Ovary (tissue), 10 donors: ENCODE results near the gene CCNK. TPM values are rescaled to one million over a fixed set of nuclear protein-coding genes. Genes with fewer than 3 reads are reported as not detected.
A peak's percentile ranks its signal among the peaks of the same experiment; 100 is the strongest.

Source experiments
- DNase-seq, 5 donors: peaks; one replicate each; pipeline ENCODE4 v3.0.0-alpha.2; 2019 to 2020
- H3K27ac ChIP-seq, 2 donors: fragments of 200-600 bp; one replicate each; pipeline versions ENCODE4 v1.5.1 to v1.8.0; 2019 to 2022
- H3K27me3 ChIP-seq: fragments of 200-600 bp; one replicate; pipeline ENCODE4 v1.8.0; 2022
- H3K36me3 ChIP-seq: fragments of 200-600 bp; sonication (generic); one replicate; pipeline ENCODE4 v1.5.1; 2019
- H3K4me1 ChIP-seq: one replicate; pipeline ENCODE4 v1.8.1; 2013; ENCODE audit warnings: mild to moderate bottlenecking, moderate library complexity; ENCODE audit not compliant: insufficient read depth
- H3K4me3 ChIP-seq: fragments of 200-600 bp; sonication (generic); one replicate; pipeline ENCODE4 v1.5.1; 2017
- H3K9me3 ChIP-seq, 2 donors: fragments of 200-600 bp in 1 of 2; sonication (generic) in 1 of 2; one replicate each; pipeline versions ENCODE4 v1.5.1 to v1.8.1; 2013 to 2019; ENCODE audit warnings: mild to moderate bottlenecking in 1 of 2, moderate library complexity in 1 of 2
- EP300 ChIP-seq: sonication (generic); formaldehyde crosslinking; IDR thresholded peaks from one replicate; pipeline ENCODE4 v1.6.1; 2017; ENCODE audit warnings: antibody characterized with exemption
- POLR2A ChIP-seq: fragments of 450-650 bp; IDR thresholded peaks from one replicate; pipeline ENCODE4 v1.6.1; 2017; ENCODE audit warnings: antibody characterized with exemption, mild to moderate bottlenecking, moderate library complexity
- WGBS, 3 donors: extraction: QIAGEN DNeasy Blood & Tissue Kit in 1 of 3; methylation state at CpG; one replicate each; pipeline versions ENCODE4 v1.1.5 to v1.1.7; 2013 to 2017; 5-methylcytosine and 5-hydroxymethylcytosine counted together
- intact Hi-C, 4 donors: fragments of 100-400 bp; cut with DNase I; formaldehyde crosslinking; loops; one replicate each; pipeline versions ENCODE4 v1.11.0 to v1.15.1; 2022 to 2023
- long read RNA-seq, 3 donors: library from polyadenylated mRNA in 2 of 3; unstranded in 2 of 3; transcript quantifications; one replicate each; pipeline ENCODE4 v2.0.0 and lab custom pipeline, GENCODE V29; 2021 to 2026
- polyA plus RNA-seq, 2 donors: library from polyadenylated mRNA; stranded (reverse); fragments of 200-250 nt in 1 of 2; fragments of 350-450 nt in 1 of 2; fragmentation: Illumina TruSeq in 1 of 2; extraction: RNeasy Lipid Tissue Mini Kit (QIAGEN cat#74804) in 1 of 2; gene quantifications; one replicate each; pipeline ENCODE4 v1.2.3, GENCODE V29; 2013 to 2014
- total RNA-seq, 7 donors: library from RNA; depleted of rRNA in 2 of 7; stranded (reverse); fragments of >200 nt in 2 of 7; fragmentation: NEBNext Ultra II Directional in 3 of 7; extraction: Animal tissue kit (Norgen Biotek cat#: 25700) in 3 of 7; gene quantifications; one replicate each; pipeline versions ENCODE4 v1.1.0 to v1.2.4, GENCODE V29; 2016 to 2023
- TF ChIP-seq, protein P1 (sequence below), 3 donors: fragments of 450-650 bp in 2 of 3; fragments of 200-600 bp in 1 of 3; IDR thresholded peaks; one replicate each; pipeline versions ENCODE4 v1.5.1 to v1.8.0; 2016 to 2022; ENCODE audit warnings: antibody characterized with exemption in 3 of 3, mild to moderate bottlenecking in 1 of 3
- donor health status: DM: no; HTN: no; CAD: no; lungs with moderate emphysema.
- donor health status: DM: no; HTN: no; CAD: no.
- donor health status: Bipolar disorder and iron deficiency.
- donor health status: DM: yes; HTN: yes; CAD: no.
- donor health status: DM: no; HTN: no; CAD: no.
- donor health status: DM: yes; HTN: yes; CAD: no.

Gene CCNK
- 10 to 100 TPM; 22.9 to 50.6 (median 46.8) TPM for total RNA-seq
- polyA plus RNA-seq: 10 to 100 TPM; 17.3 to 60.0 TPM
- long read RNA-seq, donor 1, partial matches to known transcripts: 0 of 10 reads
- long read RNA-seq, donor 1, other reads (novel, unspliced or antisense): 10 of 10 reads
- long read RNA-seq, donor 2, transcript CCNK-201 (11 exons, 3,524 nt): major isoform, 17 of 120 reads
- long read RNA-seq, donor 2, partial matches to known transcripts: 98 of 120 reads
- long read RNA-seq, donor 2, other reads (novel, unspliced or antisense): 0 of 120 reads
- long read RNA-seq, donor 3, partial matches to known transcripts: 0 of 5 reads
- long read RNA-seq, donor 3, other reads (novel, unspliced or antisense): 5 of 5 reads

DNA sequence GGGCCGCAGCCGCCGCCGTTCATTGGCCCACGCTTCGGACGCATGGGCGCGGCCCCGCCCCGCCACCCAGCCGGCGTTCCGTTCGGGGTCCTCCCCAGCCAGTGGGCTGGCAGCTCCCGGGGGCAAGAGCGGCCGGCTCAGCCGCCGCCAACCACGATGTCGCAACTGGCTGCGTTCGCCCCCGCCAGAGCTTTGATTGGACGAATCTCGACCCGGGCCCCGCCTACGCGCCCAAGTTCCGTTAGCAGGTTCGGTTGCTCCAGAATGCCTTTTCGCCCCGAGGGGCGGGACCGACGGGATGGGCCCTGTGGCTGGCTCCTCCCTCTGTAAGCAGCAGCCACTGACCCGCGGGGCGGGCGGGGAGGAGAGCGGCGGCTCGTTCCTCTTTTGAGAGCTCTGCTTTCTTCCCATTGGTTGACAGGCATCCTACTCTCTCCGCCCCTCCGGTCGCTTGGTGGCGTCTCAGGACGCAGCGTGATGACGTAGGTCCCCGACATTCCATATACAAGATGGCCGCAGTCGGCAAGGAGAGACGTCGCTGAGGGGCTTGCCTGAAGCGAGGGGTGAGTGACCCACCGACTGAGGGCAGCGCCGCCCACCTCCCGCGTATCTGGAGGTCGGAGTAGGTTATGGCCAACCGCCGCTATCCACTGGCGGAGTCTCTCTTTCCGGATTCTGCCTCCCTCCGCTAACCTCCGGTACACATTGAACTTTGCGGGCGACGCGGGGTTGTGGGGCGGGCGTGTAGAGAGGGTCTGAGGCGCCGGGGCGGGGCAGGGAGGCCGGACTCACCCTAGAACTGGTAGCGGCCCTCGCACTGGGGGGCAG, at the start of gene CCNK:
CCNK (plus strand) TSS at position 493 of the 828 bp plus-strand sequence. CDS start 11,269 bp downstream, outside the sequence.
- intact Hi-C loops: no loop called here
- Histone ChIP-seq H3K36me3 (no peaks in the 10 kb centered on the region), H3K4me3 (peak within 1 kb of the TSS; percentile 90), H3K9me3 (no peaks in the 10 kb centered on the region), H3K4me1 (peaks cover 8% of the 10 kb centered on the region), H3K27me3 (no peaks in the 10 kb centered on the region), H3K27ac (peak within 1 kb of the TSS; percentile 56 to 84)
- 0 to 1% (median 0%) methylated on average over 59 to 82 of the region's 82 CpGs for WGBS, 3 donors
- peak; percentile 100 for DNase-seq
- TF ChIP-seq, protein P1, sequence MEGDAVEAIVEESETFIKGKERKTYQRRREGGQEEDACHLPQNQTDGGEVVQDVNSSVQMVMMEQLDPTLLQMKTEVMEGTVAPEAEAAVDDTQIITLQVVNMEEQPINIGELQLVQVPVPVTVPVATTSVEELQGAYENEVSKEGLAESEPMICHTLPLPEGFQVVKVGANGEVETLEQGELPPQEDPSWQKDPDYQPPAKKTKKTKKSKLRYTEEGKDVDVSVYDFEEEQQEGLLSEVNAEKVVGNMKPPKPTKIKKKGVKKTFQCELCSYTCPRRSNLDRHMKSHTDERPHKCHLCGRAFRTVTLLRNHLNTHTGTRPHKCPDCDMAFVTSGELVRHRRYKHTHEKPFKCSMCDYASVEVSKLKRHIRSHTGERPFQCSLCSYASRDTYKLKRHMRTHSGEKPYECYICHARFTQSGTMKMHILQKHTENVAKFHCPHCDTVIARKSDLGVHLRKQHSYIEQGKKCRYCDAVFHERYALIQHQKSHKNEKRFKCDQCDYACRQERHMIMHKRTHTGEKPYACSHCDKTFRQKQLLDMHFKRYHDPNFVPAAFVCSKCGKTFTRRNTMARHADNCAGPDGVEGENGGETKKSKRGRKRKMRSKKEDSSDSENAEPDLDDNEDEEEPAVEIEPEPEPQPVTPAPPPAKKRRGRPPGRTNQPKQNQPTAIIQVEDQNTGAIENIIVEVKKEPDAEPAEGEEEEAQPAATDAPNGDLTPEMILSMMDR (IDR thresholded peaks at IDR 0.05): no peak
- TF ChIP-seq POLR2A (peak; percentile 98), EP300 (peak; percentile 40)

DNA sequence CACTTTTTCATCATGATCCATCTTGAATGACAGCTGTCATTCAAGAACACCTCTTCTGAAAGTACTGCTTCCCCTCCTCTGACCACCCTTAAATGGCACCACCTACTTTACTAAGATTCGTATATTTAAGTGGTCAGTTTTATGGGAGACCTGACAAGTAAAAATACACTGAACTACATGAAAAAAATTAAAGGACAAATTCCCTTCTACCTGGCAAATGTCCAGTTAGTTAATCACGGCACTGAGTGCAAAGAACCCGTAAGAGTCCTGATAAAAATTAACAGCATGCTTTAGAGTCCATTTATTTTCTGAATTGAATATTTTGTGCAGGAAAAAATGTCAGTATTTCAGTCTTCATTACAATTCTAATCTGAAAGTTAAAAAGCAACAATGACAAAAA, 49.2 kb upstream of the CCNK start:
- WGBS, 3 donors: 10 to 16% (median 11%) methylated on average over 3 of the region's 3 CpGs

DNA sequence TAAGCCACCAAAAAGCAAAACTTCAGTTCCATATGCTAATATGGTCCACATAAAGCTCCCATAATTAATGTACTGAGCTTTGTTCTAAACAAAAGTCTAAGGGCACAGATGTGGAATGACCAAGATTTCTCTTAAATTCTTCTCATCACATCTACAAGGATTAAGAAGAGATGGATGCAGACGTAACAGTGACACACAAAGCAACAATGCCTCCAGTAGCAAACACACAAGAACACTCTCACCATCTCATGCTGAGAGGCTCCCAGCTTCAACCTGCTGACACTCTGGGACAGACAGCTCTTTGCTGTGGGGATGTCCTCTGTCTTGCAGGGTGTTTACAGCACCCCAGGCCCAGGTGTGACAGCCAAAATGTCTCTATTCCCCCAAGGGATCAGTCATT, 48.7 kb upstream of the CCNK start:
- intact Hi-C loops: no loop called here
- no peak overlapping the region for H3K27ac ChIP-seq
- TF ChIP-seq EP300 (no peak), POLR2A (no peak)
- TF ChIP-seq, protein P1 (IDR thresholded peaks at IDR 0.05): no peak
- WGBS, 3 donors: 58 to 64% (median 62%) methylated on average over 1 of the region's 1 CpG
- H3K36me3 ChIP-seq: no peaks in the 10 kb centered on the region
- no peak overlapping the region for H3K4me3 ChIP-seq
- no peaks in the 10 kb centered on the region for H3K9me3 ChIP-seq
- H3K27me3 ChIP-seq: no peaks in the 10 kb centered on the region
- DNase-seq: no peak
- no peaks in the 10 kb centered on the region for H3K4me1 ChIP-seq

More for the DNA sequence above, 49.2 kb upstream of the CCNK start:
- H3K27ac ChIP-seq: no peak overlapping the region
- DNase-seq: no peak
- no peaks in the 10 kb centered on the region for H3K27me3 ChIP-seq
- intact Hi-C loops: no loop called here
- no peaks in the 10 kb centered on the region for H3K36me3 ChIP-seq
- no peak overlapping the region for H3K4me3 ChIP-seq
- TF ChIP-seq, protein P1 (IDR thresholded peaks at IDR 0.05): no peak
- TF ChIP-seq EP300 (no peak), POLR2A (no peak)
- H3K9me3 ChIP-seq: no peaks in the 10 kb centered on the region
- no peaks in the 10 kb centered on the region for H3K4me1 ChIP-seq

DNA sequence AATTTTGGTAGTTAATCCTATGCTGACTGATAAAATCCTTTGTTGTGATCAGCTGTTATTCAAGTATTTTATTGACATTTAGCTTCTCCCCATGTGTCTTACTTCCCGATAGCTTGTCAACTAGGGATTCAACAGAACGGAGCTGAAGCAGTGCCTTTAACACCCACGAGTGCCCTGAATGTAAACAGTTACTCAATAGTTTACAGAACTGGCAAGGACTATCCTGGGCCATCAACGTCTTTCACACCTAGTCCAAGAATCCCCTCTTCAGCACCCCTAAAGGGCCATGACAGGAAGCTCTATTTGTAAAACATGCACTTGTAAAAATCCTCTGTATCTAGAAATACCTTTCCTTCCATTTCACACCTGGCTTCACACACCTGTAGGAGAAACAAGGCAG, 45.9 kb upstream of the CCNK start:
- H3K27me3 ChIP-seq: no peaks in the 10 kb centered on the region
- intact Hi-C loops: no loop called here
- no peak overlapping the region for H3K4me3 ChIP-seq
- H3K36me3 ChIP-seq: no peaks in the 10 kb centered on the region
- no peaks in the 10 kb centered on the region for H3K9me3 ChIP-seq
- DNase-seq: no peak
- no peak overlapping the region for H3K27ac ChIP-seq
- H3K4me1 ChIP-seq: no peaks in the 10 kb centered on the region
- 64 to 67% (median 64%) methylated on average over 4 of the region's 4 CpGs for WGBS, 3 donors
- TF ChIP-seq POLR2A (no peak), EP300 (no peak)
- TF ChIP-seq, protein P1 (IDR thresholded peaks at IDR 0.05): no peak
